GM19468 (cell line): ENCODE results near the gene FAM107B.

ENCODE experiments used
- ATAC-seq: cut with Tn5 transposase; IDR thresholded peaks from one replicate; pipeline ENCODE4 v1.9.1; 2021; ENCODE audit warnings: mild to moderate bottlenecking, moderate library complexity, moderate number of reproducible peaks; ENCODE audit not compliant: unreplicated experiment; ENCODE audit errors: extremely low read depth

FAM107B gene

DNA sequence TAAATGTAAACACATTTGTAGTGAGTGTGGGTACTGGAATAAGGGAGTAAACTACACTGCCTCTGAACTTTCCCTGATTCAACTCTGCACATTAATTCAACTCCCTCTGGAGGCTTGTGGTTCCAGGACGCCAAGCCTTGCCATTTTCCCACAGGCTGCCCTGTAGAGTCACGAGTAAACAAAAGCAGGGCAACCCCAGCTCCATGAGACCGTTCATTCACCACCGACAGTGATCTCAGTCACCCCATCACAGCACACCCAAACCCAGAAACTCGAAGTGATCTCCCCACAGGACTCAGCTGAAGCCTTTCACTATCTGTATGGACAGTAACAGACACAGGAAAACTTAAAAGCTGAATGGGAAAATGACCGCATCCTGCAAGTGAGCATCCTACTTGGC lies 225.2 kb downstream of the FAM107B start:
- no peak for ATAC-seq

DNA sequence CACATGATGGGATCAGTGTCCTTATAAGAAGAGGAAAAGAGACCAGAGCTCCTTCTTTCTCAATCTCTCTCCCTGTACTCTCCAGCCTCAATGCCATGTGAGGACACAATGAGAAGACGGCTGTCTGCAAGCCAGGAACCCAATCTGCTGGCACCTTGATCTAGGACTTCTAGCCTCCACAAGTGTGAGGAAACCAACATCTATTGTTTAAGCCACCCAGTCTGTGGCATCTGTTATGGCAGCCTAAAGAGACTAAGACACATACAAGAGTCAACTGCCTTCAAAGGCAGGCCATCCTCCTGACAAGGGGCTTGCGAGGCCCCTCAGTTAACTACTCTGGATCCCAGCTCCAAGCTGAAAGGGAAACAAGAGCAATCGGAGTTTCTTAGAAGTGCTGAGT lies 225.7 kb downstream of the FAM107B start:
- ATAC-seq: no peak

DNA sequence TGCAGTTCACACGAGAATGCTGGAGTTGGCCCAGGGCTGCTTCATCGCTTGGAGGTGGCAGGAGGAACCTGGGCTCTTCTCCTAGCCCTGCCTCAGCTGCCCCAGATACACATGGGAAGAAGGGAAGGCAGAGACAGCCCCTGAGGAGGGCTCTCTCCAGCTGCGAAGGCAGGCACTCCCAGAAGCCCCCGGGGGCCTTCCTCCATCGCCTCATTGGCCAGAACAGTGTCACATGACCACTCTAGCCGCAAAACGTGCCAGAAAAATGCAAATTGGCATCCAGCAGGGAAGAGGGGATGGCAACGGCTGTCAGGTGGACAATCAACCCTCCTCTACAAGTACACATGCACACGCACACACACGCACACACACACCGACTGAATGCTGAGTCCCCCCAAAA lies 226.2 kb downstream of the FAM107B start:
- ATAC-seq: no peak

DNA sequence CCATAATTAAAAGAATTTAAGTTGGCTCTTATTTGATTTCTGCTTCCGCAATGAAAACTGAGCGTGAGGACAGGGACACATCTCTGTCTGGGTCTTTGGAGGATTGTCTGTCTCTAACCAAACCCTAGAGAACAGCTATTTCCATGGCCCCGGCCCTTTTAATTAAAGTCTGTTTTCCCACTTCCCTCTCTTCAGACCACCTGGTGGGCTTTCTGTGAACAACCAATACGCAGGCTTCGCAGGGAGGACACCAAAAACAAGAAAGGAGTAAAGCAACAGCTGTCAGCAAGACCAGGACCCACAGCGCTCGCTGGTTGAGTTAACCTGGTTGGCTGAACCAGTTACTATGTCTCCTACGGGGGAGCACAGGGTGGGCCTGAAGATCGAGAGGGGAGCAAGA lies 226.9 kb downstream of the FAM107B start:
- ATAC-seq: no peak

DNA sequence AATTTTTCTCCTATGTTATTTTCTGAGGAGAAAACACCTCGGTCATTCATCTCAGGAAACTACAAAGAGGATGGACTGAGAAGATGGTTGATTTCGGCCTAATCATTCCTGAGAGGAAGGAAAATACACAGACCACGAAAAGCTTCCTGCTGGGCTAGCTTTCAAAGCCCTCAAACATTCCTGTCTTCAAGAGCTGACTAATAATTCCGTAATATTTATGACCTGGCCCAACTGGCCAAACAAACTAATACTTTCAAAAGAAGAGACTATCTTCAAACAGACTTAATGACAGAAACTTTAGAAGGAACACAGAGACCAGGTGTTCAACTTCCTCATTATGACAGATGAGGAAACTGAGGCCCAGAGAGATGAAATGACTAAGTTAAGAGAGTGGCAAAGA lies 228.9 kb downstream of the FAM107B start:
- ATAC-seq: no peak

DNA sequence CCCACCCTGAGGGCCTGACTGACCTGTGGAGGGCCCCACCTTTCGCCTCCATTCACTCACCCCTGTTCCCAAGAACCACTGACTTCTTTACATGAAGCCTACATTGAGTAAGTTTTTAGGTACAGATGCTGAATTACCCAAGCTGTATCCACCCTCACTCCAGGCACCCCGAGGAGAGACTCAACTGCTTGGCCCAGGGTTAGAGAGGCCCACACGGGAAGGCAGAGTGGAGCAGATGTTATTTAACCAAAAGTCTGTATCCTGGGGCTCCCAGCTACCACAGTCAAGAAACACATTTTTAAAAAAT lies 230.8 kb downstream of the FAM107B start:
- no peak for ATAC-seq

DNA sequence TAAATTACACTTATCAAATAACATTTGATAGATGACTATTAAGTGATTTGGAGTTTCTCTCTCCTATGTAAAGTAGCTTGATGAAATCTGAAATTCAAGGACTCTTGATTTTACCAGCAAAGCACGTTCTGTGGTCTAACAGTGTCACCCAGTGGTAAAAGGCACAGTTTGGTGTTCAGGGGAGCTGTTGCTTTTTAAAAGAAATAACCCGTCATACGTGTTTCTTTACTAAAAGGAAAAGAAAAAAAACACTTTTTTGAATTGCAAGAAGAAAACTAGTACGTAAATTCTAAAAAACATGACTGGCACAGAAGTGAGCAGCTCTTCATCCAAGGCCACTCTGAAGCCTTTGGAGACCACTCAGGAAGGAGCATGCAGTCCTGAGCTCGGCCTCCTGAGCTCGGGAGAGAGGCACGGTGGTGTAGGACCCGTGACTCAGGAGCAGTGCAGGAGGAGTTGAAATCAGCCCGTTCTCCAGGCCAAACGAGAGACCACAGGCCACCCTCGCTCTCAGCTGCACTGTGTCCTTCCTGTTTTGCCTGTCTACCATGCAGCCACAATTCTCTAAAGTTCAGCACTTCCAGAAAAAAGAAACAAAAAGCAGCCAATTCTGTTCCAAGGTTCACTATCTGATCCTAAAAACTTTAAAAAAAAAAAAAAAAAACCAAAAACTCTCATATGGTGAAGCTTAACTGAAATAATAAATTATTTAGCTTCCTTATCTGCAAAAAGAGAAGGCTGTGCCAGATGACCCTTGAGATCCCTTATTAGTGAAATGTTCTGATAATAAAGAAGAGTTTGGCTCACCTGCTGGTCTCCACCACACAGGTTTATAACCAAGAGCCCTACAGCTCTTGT lies 231.4 kb downstream of the FAM107B start:
- no peak for ATAC-seq

DNA sequence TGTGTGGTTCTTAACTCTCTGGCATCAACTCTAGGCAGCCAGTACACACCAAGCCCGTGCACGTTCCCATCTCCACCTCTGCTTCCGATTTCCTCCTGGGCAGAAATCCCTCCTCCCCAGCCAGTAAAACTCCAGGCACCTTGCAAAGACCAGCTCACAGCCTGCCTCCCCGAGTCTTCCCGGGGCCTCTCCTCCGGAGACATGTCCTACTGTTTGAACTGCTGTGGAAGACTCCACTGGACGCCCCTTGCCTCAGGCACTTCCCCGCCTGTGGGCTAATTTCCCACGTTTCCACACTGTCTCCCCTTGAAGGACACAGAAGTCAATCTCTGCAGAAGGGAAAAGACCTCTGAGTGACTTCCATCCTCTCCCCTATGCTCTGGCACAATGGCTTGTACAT lies 233.3 kb downstream of the FAM107B start:
- ATAC-seq: no peak

DNA sequence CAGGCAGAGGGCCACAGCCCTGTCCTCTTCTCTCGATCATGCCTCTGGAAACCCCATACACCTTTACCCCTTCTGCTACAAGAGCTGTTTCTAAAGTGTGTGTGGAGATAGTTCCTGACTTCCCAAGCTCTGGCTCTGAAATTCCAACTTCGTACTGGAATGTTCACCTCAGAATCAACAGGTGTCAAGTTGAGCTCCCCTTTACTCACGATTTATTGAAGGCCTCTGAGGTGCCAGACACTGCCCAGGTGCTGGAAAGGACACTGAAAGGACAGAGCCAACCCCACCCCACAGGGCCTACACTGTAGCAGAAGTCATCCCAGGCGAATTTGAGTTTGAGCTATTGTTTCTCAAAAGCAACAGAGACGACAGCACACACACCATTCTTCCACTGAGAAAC lies 234.1 kb downstream of the FAM107B start:
- ATAC-seq: no peak

DNA sequence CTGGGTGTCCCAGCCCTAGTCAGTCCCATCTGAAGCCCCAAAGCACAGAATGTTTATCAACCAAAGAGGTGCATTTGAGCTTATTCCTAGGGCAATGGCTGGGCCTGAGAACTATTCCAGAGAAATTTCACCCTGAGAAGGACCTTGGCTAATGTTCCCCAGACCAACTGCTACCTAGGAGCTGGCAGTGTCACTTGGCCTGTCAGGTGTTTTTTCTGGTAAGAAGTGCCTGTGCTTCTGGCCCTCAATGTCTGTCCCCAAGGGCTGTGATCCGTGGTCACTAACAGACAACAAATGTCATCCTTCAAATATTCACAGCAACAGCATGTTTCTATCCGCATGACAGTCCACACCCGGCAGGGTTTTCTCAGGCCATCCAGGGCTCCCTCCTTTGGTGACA lies 234.6 kb downstream of the FAM107B start:
- ATAC-seq: no peak

DNA sequence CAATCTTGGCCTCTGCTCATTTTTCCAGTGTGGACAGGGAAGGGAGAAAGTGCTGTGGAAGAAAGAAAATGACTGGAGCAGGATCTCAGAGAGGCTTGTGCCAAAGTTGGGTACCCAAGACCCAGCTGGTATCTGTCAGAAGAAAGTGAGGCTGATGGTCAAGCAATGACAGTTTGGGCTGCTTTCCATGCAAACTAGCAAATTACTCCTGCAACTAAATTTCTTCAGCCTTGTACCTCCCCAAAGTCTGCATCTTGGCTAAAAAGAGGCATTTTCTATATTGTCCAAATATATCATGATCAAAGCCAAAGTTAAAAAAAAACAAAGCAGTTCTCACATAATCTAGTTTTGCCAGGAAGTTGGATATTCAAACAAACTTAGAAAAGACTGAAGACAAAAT lies 235.5 kb downstream of the FAM107B start:
- ATAC-seq: no peak

DNA sequence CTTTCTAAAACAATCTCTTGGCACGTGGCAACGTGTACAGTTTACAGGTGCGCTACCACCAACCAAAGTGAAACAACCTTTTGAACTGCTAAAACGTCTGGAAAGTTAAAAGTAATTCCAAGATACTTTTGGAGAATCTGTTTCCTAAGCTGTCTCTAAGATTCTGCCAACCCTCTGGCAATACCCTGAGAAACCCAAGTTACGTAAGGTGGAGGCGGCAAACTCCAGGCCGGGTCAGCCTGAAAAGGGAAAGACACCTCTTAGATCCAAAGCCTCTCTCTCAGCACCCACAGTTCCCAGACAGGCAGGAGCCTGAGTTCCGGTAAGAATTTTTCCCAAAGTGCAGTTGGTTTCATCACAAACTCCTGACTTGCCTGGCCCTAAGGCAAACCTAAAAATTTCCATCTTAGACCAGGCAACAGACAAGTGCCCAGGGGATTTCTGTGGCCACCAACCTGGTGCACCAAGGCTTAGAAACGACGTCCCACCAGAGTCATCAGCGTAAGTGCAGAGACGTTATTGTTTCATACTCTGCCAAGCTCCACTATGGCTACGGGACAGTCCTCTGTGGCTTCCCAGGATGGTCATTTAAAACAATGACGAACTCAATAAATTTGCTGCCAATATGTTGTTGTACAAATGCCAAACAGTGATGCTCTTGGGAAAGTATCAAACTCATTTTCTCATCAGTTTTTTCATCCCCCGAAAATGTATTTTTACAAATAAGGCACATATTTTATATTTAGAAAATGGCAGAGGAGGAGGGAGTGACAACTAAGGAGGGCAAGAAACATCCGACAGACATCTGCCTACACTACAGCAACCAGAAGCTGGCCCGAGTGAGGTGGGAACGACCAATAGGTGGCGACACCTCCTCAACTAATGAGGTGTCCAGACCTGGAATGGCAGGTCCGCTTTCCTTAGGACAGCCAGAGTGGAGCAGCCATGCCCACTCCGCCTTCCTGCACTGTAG lies 238.2 kb downstream of the FAM107B start:
- no peak for ATAC-seq

DNA sequence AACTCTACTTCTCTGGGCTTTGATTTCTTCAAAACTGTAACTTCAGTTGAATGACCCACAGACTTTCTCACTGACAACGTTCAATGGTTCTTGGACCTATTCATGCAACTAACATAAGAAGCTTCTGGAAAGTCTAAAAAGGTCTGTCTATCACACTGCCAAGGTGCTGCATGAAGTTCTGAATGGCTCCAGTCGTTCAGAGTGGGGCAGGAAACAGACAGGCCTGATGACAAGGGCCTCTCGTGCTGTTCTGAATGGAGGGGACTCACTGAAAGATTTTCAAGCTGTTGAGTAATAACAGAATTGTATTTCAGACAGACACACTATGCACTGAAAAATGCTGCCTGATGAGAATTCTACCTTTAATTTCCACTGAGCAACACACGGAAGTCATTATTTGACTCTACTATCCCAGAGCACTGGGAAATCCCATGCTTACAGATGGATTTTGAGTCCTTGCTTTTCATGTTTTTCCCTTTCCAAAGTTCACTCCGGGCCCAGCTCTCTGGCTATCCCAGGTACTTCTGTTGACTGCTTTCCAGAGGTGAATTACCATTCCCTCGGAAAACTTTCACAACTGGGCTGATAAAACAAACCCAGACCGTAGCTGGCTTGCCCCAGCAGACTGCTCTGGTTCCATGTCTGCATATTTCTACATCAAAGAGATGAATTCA lies 239.1 kb downstream of the FAM107B start:
- no peak for ATAC-seq

DNA sequence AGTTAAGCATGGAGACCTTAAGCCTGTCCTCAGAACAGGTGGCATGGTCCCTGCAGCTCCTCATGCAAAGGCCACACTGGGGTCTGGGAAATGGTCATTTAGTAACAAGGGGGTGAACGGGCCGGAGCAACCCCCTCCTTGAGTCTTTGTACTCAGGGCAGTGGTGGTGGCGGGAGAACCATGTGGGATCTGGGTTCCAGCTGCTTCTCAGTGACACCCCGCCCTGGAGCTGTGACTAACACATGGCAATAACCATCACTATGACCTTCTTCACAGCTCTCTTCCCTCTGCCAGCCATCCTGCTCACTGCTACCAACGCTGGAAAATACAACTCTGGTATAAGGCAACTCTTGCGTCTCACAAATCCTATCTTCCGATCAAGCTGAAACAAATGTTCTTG lies 240.5 kb downstream of the FAM107B start:
- ATAC-seq: no peak

DNA sequence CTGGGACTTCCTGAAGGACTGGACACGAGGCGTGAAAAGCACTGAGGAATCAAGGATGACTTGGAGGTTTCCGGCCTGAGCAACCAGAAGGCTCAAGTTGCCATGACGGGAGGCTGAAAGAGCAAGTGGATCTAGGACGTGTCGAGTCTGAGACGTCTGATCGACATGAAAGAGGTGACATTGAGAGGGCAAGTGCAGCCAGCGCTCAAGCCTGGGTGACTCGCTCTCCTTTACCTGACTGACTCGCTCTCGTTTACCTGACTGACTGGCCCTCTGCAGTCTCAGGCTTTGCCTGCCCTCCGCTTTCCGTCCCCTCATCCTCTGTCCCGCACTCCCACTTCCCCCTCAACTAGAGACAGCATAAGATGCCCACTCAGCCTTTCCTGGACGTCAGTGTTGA lies 241.4 kb downstream of the FAM107B start:
- no peak for ATAC-seq

DNA sequence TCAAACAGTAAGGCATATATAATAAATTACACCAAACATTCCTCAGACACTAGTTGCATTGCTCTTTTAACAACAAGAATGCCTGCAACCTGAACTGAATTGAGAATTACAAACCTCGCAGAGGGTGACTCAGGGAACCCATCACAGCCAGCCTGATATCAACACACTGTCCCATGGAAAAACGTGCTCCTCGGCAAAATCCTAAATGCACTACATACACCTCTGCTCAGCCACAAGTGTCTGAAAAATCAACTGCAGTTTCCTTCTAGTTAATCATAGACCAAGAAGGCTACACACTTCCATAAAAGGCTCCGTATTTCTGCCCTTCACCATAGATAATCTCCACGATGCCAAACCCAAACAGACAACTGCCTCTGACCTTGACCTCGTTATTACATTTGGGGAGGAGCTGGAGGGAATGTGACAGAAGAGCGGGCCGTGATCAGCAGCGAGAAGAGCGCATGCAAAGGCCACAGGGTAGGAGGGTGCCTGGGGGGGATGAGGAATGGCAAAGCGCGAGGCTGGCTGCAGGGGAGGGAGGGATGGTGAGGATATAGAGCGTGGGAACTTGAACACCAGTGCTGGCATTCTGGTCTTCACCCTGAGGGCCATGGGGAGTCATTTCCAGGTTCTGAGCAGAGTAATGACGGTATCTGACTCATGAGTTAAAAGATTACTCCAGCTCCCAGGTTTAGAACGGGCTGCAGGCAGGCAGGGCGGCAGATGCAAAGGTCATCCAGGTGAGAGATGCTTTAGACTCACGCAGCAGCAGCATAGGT lies 242.0 kb downstream of the FAM107B start:
- ATAC-seq: no peak

DNA sequence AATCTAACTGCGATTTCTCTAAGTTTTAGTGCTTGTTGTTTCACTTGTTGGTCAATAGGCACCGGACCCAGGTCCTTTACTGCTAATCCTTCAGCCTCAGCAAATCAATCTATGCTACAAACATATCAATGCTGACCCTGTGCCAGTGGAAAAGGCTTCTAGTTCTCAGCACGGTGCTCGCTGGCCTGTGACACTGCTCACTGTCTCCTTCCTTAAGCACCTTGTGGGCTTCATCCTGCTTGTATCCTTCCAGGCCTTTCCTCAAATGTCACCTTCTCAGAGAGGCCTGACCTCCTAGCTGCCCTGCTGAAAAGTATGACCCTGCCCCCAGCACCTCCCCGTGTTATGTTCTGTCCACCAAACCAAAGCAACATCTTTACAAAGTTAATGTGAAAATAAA lies 242.7 kb downstream of the FAM107B start:
- ATAC-seq: no peak

DNA sequence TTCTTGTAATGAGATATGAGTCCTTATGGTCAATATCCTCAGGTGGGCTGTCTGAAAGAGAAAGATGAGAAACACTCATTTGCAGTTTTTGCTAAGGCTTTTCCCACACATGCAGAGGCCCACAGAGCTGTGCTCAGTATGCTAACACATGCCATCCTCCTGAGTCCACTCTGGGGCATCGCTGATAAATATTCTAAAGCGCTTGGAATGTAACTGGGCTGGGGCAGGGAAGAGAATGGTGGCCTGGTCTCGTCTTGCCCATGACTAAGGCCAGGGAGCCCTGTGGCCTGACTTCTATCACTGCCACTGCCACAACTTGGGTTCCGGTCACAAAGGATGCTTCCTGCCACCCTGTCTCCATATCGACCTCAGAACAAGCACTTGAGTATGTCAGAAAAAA lies 244.2 kb downstream of the FAM107B start:
- no peak for ATAC-seq

DNA sequence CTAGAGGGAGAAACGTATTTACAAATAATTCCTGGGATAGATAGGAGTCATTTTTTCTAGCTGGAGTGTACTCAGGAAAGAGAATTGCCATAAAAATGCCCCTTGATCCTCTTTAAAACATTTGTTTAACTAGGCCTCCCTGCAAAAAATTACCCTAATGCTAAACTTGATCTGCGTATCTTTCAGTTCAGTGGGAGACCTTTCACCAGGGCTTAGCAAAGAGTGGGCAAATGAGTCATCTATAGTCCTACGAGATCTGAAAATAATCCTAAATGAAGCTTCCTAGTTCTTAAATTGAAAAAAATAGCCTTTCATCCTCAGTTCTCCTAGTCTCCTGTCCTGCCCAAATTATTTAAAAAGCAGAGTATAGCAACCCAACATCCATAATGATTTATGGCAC lies 245.3 kb downstream of the FAM107B start:
- ATAC-seq: no peak

DNA sequence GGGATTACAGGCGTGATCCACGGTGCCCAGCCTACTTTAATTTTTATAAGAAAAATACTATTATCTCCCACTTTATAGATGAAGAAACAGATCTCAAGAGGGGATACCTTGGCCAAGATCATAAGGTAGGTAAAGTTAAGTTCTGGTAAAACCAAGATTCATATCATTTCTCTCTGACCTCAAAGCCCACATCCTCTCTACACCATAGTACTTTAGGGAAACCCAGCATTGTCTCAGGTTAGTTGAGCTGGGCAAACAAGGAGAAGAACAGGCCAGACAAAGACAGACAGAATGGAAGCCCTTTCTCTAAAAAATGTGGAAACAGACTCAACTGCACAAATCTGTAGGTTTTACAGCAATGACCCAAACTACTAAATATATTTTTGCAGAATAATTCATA lies 246.2 kb downstream of the FAM107B start:
- ATAC-seq: no peak
